Vagina (tissue), 2 donors: ENCODE results near the gene CDH24. TPM values are rescaled to one million over a fixed set of nuclear protein-coding genes. Genes with fewer than 3 reads are reported as not detected.
A peak's percentile ranks its signal among the peaks of the same experiment; 100 is the strongest.

ENCODE experiments used
- DNase-seq, 2 donors: peaks; one replicate each; pipeline ENCODE4 v3.0.0-alpha.2; 2017; ENCODE audit errors: extremely low spot score in 2 of 2
- H3K27ac ChIP-seq: fragments of 200-600 bp; sonication (generic); one replicate; pipeline ENCODE4 v1.5.1; 2019
- H3K27me3 ChIP-seq: fragments of 200-600 bp; sonication (generic); one replicate; pipeline ENCODE4 v1.5.1; 2019
- H3K36me3 ChIP-seq, 2 donors: fragments of 200-600 bp; sonication (generic); one replicate each; pipeline ENCODE4 v1.5.1; 2017 to 2019
- H3K4me1 ChIP-seq: fragments of 200-600 bp; sonication (generic); one replicate; pipeline ENCODE4 v1.5.1; 2019
- H3K4me3 ChIP-seq, 2 donors: fragments of 200-600 bp; sonication (generic); 1 replicate in 1 of 2; 2 replicates in 1 of 2; pipeline ENCODE4 v1.5.1; 2016 to 2019
- H3K9me3 ChIP-seq: fragments of 200-600 bp; sonication (generic); one replicate; pipeline ENCODE4 v1.5.1; 2019
- POLR2A ChIP-seq, 2 donors: fragments of 450-650 bp; IDR thresholded peaks; one replicate each; pipeline ENCODE4 v1.6.1; 2017; ENCODE audit warnings: antibody characterized with exemption in 2 of 2, mild to moderate bottlenecking in 2 of 2, moderate library complexity in 2 of 2
- POLR2AphosphoS5 ChIP-seq, 2 donors: sonication (generic); formaldehyde crosslinking; IDR thresholded peaks; one replicate each; pipeline ENCODE4 v1.9.0; 2017; ENCODE audit warnings: antibody characterized with exemption in 2 of 2, mild to moderate bottlenecking in 2 of 2, low read depth in 1 of 2; ENCODE audit not compliant: insufficient read depth in 1 of 2
- intact Hi-C: fragments of 100-400 bp; cut with DNase I; formaldehyde crosslinking; loops from one replicate; pipeline ENCODE4 v1.15.1; 2023
- total RNA-seq: library from RNA; depleted of rRNA; stranded (reverse); fragments of >200 nt; gene quantifications from one replicate; pipeline ENCODE4 v1.2.3, GENCODE V29; 2016
- TF ChIP-seq, protein P1 (sequence below), 3 experiments: fragments of 450-650 bp in 2 of 3; fragments of 200-600 bp in 1 of 3; sonication (generic) in 1 of 3; IDR thresholded peaks; one replicate each; pipeline ENCODE4 v1.5.1; 2017 to 2019; ENCODE audit warnings: antibody characterized with exemption in 3 of 3, mild to moderate bottlenecking in 2 of 3, moderate library complexity in 2 of 3

The CDH24 gene
- total RNA-seq, 1 donor from 2014 or later, result 5.4 TPM

DNA sequence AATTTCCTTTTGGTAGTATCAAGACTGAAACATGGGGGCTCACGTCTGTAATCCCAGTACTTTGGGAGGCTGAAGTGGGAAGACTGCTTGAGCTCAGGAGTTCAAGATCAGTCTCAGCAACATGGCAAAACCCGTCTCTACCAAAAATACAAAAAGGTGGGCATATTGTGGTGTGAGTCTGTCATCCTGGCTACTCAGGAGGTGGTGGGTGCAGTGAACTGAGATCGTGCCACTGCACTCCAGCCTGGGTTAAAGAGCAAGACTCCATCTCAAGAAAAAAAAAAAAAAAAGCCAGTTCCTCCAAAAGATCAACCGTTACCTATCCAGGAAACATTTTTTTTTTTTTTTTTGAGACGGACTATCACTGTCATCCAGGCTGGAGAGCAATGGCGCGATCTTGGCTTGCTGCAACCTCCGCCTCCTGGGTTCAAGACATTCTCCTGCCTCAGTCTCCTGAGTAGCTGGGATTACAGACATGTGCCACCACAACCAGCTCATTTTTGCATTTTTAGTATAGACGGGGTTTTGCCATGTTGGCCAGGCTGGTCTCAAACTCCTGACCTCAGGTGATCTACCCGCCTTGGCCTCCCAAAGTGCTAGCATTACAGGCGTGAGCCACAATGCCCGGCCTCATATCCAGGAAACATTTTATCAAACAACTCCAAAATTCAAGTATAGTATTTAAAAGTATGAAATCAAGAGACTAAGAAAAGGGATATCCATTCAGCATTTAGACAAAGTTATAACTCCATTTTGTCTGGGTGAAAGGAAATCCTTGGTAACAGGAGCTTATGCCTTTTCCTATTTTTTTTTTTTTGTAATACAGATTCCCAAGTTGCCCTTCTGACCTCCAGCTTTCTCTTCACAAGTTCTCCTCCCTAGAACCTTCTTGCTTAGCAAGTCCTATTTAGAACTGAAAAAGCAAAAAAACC, 34.2 kb upstream of the CDH24 start:
- no peak overlapping the region for H3K27ac ChIP-seq
- peaks cover 29% of the 10 kb centered on the region for H3K4me1 ChIP-seq
- TF ChIP-seq POLR2AphosphoS5 (IDR thresholded peaks at IDR 0.05; ENCODE audit: insufficient read depth in 1 of 2, low read depth in 1 of 2) (no peak), POLR2A (IDR thresholded peaks at IDR 0.05) (no peak)
- TF ChIP-seq, protein P1, sequence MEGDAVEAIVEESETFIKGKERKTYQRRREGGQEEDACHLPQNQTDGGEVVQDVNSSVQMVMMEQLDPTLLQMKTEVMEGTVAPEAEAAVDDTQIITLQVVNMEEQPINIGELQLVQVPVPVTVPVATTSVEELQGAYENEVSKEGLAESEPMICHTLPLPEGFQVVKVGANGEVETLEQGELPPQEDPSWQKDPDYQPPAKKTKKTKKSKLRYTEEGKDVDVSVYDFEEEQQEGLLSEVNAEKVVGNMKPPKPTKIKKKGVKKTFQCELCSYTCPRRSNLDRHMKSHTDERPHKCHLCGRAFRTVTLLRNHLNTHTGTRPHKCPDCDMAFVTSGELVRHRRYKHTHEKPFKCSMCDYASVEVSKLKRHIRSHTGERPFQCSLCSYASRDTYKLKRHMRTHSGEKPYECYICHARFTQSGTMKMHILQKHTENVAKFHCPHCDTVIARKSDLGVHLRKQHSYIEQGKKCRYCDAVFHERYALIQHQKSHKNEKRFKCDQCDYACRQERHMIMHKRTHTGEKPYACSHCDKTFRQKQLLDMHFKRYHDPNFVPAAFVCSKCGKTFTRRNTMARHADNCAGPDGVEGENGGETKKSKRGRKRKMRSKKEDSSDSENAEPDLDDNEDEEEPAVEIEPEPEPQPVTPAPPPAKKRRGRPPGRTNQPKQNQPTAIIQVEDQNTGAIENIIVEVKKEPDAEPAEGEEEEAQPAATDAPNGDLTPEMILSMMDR (IDR thresholded peaks at IDR 0.05), result no peak
- no peaks in the 10 kb centered on the region for H3K9me3 ChIP-seq
- intact Hi-C loops, result no loop called here
- DNase-seq, result peak; percentile 22 to 58
- peaks cover 3 to 52% of the 10 kb centered on the region in 2 donors for H3K36me3 ChIP-seq
- no peaks in the 10 kb centered on the region for H3K27me3 ChIP-seq
- no peak overlapping the region for H3K4me3 ChIP-seq

DNA sequence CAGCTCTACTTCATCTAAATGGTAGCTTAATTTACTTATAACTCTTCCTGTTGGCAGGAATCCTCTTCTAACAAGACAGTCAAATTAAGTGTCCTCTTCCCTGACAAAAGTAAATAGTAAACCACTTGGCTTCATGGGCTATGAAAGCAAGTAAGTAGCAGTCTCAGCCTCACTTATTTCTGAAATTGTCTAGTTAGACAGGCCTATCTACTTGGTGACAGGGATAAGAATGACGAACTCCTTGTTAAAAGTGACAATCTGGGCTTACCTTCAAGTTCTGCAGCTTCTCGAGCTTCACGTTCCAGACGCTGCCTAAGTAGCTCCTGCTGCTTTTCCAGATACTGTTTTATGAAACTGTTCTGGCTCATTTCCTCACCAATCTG, 32.9 kb upstream of the CDH24 start:
- H3K4me1 ChIP-seq, result peaks cover 24% of the 10 kb centered on the region
- DNase-seq, result no peak
- peaks cover 3 to 65% of the 10 kb centered on the region in 2 donors for H3K36me3 ChIP-seq
- no peak for TF ChIP-seq POLR2A (IDR thresholded peaks at IDR 0.05)
- no peak for TF ChIP-seq POLR2AphosphoS5 (IDR thresholded peaks at IDR 0.05; ENCODE audit: insufficient read depth in 1 of 2, low read depth in 1 of 2)
- no peak overlapping the region for H3K27ac ChIP-seq
- intact Hi-C loops, result no loop called here
- H3K27me3 ChIP-seq, result no peaks in the 10 kb centered on the region
- H3K4me3 ChIP-seq, result no peak overlapping the region
- H3K9me3 ChIP-seq, result no peaks in the 10 kb centered on the region

DNA sequence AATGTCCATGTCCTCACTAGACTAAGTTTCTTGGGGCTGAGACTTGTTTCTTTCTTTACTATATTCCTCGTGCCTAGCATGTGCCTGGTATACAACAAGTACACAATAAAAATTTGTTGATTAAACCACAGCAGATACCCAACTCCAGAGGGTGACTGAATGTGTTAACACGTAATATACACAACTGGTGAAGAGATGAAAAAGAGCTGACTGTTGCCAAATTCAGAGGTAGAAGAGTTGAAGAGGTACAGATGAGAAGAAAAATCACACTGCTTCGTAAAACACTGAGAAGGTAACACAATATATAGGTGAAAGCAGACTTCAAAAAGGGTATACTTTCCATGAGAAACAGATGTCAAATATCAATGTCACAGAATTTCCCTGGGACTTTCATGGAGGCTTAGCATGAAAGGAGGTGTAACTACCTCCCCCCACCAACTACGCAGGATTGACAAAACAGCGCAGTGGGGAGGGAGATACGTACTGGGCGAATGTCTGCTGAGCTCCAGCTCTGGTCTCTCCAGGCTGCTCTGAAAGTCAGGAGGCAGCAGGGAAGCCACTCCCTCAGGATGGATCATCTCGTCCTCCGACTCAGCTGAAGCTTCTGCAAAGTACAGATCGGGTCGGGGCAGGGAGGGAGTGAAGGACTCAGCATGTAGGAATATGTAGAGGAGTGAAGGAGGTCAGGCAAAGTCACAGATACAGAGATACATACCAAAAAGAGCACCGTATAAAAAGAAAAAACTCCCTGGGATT, 32.4 kb upstream of the CDH24 start:
- no peak overlapping the region for H3K4me3 ChIP-seq
- H3K27me3 ChIP-seq, result no peaks in the 10 kb centered on the region
- H3K36me3 ChIP-seq, result peaks cover 3 to 70% of the 10 kb centered on the region in 2 donors
- intact Hi-C loops, result no loop called here
- H3K27ac ChIP-seq, result no peak overlapping the region
- peak; percentile 61 to 79 for DNase-seq
- no peaks in the 10 kb centered on the region for H3K9me3 ChIP-seq
- H3K4me1 ChIP-seq, result peaks cover 24% of the 10 kb centered on the region
- TF ChIP-seq POLR2AphosphoS5 (IDR thresholded peaks at IDR 0.05; ENCODE audit: insufficient read depth in 1 of 2, low read depth in 1 of 2) (no peak), POLR2A (IDR thresholded peaks at IDR 0.05) (no peak)
- TF ChIP-seq, protein P1 (IDR thresholded peaks at IDR 0.05), result no peak

DNA sequence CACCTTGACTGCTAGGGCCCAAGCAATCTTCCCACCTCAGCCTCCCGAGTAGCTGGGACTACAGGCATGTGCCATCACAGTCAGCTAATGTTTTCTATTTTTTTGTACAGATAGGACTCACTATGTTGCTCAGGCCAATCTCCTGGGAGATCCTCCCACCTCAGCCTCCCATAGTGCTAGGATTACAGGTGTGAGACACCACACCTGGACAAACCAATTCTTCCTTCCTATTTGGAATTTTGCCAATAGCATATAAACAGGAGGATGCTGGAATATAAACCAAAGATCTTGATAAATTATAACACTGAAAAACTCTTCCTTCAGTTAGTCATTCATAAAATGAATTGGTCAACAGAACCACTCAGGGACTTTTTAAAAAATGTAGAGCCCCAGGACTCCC, 29.2 kb upstream of the CDH24 start:
- Histone ChIP-seq H3K27me3 (no peaks in the 10 kb centered on the region), H3K4me3 (no peak overlapping the region), H3K4me1 (no peaks in the 10 kb centered on the region), H3K27ac (no peak overlapping the region), H3K9me3 (no peaks in the 10 kb centered on the region), H3K36me3 (peaks cover 3 to 85% of the 10 kb centered on the region in 2 donors)
- no peak for TF ChIP-seq POLR2A (IDR thresholded peaks at IDR 0.05)
- TF ChIP-seq, protein P1 (IDR thresholded peaks at IDR 0.05), result no peak
- no peak for TF ChIP-seq POLR2AphosphoS5 (IDR thresholded peaks at IDR 0.05; ENCODE audit: insufficient read depth in 1 of 2, low read depth in 1 of 2)
- intact Hi-C loops, result no loop called here
- DNase-seq, result peak; percentile 8 to 14

DNA sequence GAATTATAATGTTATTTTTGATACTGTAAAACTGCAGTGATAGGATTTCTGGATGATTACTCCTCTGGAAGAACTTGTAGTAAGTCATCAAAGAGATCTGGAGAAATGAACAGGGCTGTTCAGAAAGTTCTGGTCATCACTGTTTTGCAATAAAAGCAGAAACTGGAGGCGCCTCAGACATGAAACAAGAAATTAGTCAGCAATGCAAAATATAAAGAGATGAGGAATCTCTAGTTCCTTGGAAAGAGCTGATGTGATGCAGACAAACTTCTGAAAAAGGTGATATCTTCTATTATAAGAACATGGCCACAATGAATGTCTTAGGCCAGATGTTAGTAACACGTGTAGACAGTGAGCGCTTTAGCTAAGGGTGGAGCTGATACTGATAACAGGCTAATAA, 28.1 kb upstream of the CDH24 start:
- no peak for DNase-seq
- TF ChIP-seq, protein P1 (IDR thresholded peaks at IDR 0.05), result no peak
- TF ChIP-seq POLR2AphosphoS5 (IDR thresholded peaks at IDR 0.05; ENCODE audit: insufficient read depth in 1 of 2, low read depth in 1 of 2) (no peak), POLR2A (IDR thresholded peaks at IDR 0.05) (no peak)
- H3K27ac ChIP-seq, result peak overlapping the region; percentile 27
- peaks cover 3 to 95% of the 10 kb centered on the region in 2 donors for H3K36me3 ChIP-seq
- no peaks in the 10 kb centered on the region for H3K4me1 ChIP-seq
- H3K4me3 ChIP-seq, result no peak overlapping the region
- H3K27me3 ChIP-seq, result no peaks in the 10 kb centered on the region
- intact Hi-C loops, result no loop called here
- no peaks in the 10 kb centered on the region for H3K9me3 ChIP-seq
